SU-DHL-6 (cell line): ENCODE results near the gene MDM1.

ENCODE experiments used
- H2AFZ ChIP-seq: fragments of 200-600 bp; sonication (generic); 2 replicates; pipeline ENCODE4 v1.6.1; 2014; ENCODE audit warnings: low read depth, mild to moderate bottlenecking, moderate library complexity, mixed read lengths, antibody characterized with exemption, low read length; ENCODE audit not compliant: severe bottlenecking
- H3F3A ChIP-seq: fragments of 200-600 bp; shearing (Covaris generic); 2 replicates; pipeline ENCODE4 v1.6.0; 2016; ENCODE audit warnings: antibody characterized with exemption, mild to moderate bottlenecking; ENCODE audit not compliant: insufficient read depth
- H3K27ac ChIP-seq: fragments of 200-600 bp; sonication (generic); 2 replicates; pipeline ENCODE4 v1.5.1; 2016; ENCODE audit warnings: low read depth, mild to moderate bottlenecking, low read length, moderate library complexity, mixed read lengths
- H3K27me3 ChIP-seq: fragments of 200-600 bp; sonication (generic), shearing (Covaris generic); 2 replicates; pipeline ENCODE4 v1.6.0; 2014; ENCODE audit warnings: mild to moderate bottlenecking, low read length
- H3K36me3 ChIP-seq: fragments of 200-600 bp; sonication (generic); 2 replicates; pipeline ENCODE4 v1.6.1; 2014; ENCODE audit warnings: mild to moderate bottlenecking, low read length, mixed read lengths
- H3K4me2 ChIP-seq: fragments of 300-600, 200-600 bp; shearing (Covaris generic), sonication (generic); 2 replicates; pipeline ENCODE4 v1.6.0; 2014; ENCODE audit warnings: low read length, low read depth, mild to moderate bottlenecking; ENCODE audit not compliant: poor library complexity, severe bottlenecking
- H3K4me3 ChIP-seq: fragments of 200-600 bp; sonication (generic); 2 replicates; pipeline ENCODE4 v1.5.1; 2014; ENCODE audit warnings: antibody characterized with exemption, low read length, mild to moderate bottlenecking, mixed read lengths; ENCODE audit not compliant: insufficient read depth, poor library complexity, severe bottlenecking
- H3K79me2 ChIP-seq: fragments of 200-600 bp; sonication (generic); 2 replicates; pipeline ENCODE4 v1.6.1; 2014; ENCODE audit warnings: mild to moderate bottlenecking, low read length, moderate library complexity; ENCODE audit not compliant: insufficient read depth
- H3K9ac ChIP-seq: fragments of 200-600 bp; sonication (generic); 2 replicates; pipeline ENCODE4 v1.7.0; 2014; ENCODE audit warnings: mild to moderate bottlenecking, low read length
- H3K9me2 ChIP-seq: fragments of 200-600 bp; sonication (generic); replicated peaks from 2 replicates; pipeline ENCODE4 v1.6.1; 2014; ENCODE audit warnings: low read length; ENCODE audit not compliant: insufficient read depth
- H3K9me3 ChIP-seq: fragments of 200-600 bp; sonication (generic); 2 replicates; pipeline ENCODE4 v1.6.1; 2014; ENCODE audit warnings: low read length, mixed read lengths; ENCODE audit not compliant: insufficient read depth
- H4K20me1 ChIP-seq: fragments of 200-600 bp; sonication (generic); 2 replicates; pipeline ENCODE4 v1.6.1; 2014; ENCODE audit warnings: low read depth, mild to moderate bottlenecking, antibody characterized with exemption, low read length, moderate library complexity, mixed read lengths
- CTCF ChIP-seq: fragments of 200-600 bp; sonication (generic); IDR thresholded peaks from one replicate; pipeline ENCODE4 v1.5.1; 2017; ENCODE audit warnings: antibody characterized with exemption, mild to moderate bottlenecking, low read length, moderate library complexity; ENCODE audit not compliant: insufficient read depth, poor library complexity, severe bottlenecking
- EZH2phosphoT487 ChIP-seq: fragments of 200-600 bp; sonication (generic), shearing (Covaris generic); conservative IDR thresholded peaks from 2 replicates; pipeline ENCODE4 v1.6.1; 2018; ENCODE audit warnings: mild to moderate bottlenecking, antibody characterized with exemption, low read length, moderate library complexity, mixed read lengths

MDM1 gene

DNA sequence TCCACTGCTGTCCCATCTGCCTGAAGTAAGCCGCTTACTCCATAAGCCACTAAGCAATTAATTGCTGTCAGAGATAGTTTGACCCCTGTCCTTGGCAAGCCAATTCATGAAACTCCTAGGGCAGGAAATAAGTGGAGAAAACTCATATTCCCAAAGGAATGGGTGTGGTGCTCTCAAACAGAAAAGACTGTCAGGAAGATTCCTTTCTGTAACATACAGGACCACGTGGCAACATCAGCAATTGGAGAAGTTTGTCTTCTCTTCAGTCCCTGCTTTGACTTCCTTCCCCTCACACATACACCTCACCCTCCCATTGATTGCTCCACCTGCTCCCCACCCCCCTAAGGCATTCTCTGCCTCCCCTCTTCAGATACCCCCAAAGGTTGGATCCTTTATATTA is 36.2 kb upstream of the MDM1 start:
- no peaks in the 10 kb centered on the region for H3F3A ChIP-seq
- no peaks in the 10 kb centered on the region for H3K36me3 ChIP-seq
- TF ChIP-seq EZH2phosphoT487 (no peak), CTCF (no peak)
- H3K27ac ChIP-seq, result no peak overlapping the region
- H3K9me2 ChIP-seq, result no peaks in the 10 kb centered on the region
- H3K4me2 ChIP-seq, result no peak overlapping the region
- no peaks in the 10 kb centered on the region for H3K9me3 ChIP-seq
- no peak overlapping the region for H3K4me3 ChIP-seq
- H3K27me3 ChIP-seq, result no peaks in the 10 kb centered on the region
- no peaks in the 10 kb centered on the region for H4K20me1 ChIP-seq
- H3K79me2 ChIP-seq, result no peaks in the 10 kb centered on the region
- no peak overlapping the region for H2AFZ ChIP-seq
- H3K9ac ChIP-seq, result no peak overlapping the region

- Histone ChIP-seq H3K27ac (no peak overlapping the region), H3K9me3 (no peaks in the 10 kb centered on the region), H3K4me2 (no peak overlapping the region), H3K79me2 (no peaks in the 10 kb centered on the region), H3K36me3 (no peaks in the 10 kb centered on the region), H2AFZ (no peak overlapping the region), H3K9ac (no peak overlapping the region), H3K27me3 (no peaks in the 10 kb centered on the region), H3K4me3 (no peak overlapping the region), H3F3A (no peaks in the 10 kb centered on the region), H3K9me2 (no peaks in the 10 kb centered on the region), H4K20me1 (no peaks in the 10 kb centered on the region)
- no peak for TF ChIP-seq EZH2phosphoT487
- TF ChIP-seq CTCF, result no peak
Measured at GRCh38 chr12:68367903-68368302, 35.7 kb upstream of the MDM1 start.

DNA sequence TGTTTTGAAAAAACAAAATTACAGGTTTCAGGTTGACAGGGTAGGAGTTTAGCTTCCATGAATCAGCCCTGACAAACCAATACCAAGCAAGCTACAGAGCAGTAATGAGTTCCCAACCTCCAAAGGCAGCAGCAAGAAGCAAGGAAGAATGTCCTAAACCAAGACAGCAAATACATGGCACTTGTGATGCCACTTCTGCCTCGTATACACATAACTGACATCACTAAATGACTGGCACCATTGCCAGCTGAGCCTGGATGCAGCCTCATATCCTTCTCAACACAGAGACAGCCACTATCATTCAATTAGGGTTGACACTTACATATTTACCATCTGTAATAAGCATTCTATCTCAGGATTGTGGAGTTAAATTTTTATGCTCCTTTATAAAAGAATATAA is 35.0 kb upstream of the MDM1 start:
- no peaks in the 10 kb centered on the region for H3F3A ChIP-seq
- no peaks in the 10 kb centered on the region for H3K9me3 ChIP-seq
- no peaks in the 10 kb centered on the region for H4K20me1 ChIP-seq
- no peak overlapping the region for H3K9ac ChIP-seq
- H2AFZ ChIP-seq, result no peak overlapping the region
- TF ChIP-seq EZH2phosphoT487 (no peak), CTCF (no peak)
- H3K36me3 ChIP-seq, result no peaks in the 10 kb centered on the region
- no peak overlapping the region for H3K27ac ChIP-seq
- H3K4me2 ChIP-seq, result no peak overlapping the region
- H3K27me3 ChIP-seq, result no peaks in the 10 kb centered on the region
- H3K4me3 ChIP-seq, result no peak overlapping the region
- no peaks in the 10 kb centered on the region for H3K9me2 ChIP-seq
- no peaks in the 10 kb centered on the region for H3K79me2 ChIP-seq
